ENCODE data around the gene SLC13A1.

- TF ChIP-seq, protein P1, sequence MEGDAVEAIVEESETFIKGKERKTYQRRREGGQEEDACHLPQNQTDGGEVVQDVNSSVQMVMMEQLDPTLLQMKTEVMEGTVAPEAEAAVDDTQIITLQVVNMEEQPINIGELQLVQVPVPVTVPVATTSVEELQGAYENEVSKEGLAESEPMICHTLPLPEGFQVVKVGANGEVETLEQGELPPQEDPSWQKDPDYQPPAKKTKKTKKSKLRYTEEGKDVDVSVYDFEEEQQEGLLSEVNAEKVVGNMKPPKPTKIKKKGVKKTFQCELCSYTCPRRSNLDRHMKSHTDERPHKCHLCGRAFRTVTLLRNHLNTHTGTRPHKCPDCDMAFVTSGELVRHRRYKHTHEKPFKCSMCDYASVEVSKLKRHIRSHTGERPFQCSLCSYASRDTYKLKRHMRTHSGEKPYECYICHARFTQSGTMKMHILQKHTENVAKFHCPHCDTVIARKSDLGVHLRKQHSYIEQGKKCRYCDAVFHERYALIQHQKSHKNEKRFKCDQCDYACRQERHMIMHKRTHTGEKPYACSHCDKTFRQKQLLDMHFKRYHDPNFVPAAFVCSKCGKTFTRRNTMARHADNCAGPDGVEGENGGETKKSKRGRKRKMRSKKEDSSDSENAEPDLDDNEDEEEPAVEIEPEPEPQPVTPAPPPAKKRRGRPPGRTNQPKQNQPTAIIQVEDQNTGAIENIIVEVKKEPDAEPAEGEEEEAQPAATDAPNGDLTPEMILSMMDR (IDR thresholded peaks at IDR 0.05) = no peak
- TF ChIP-seq EP300 (IDR thresholded peaks at IDR 0.05) (no peak), POLR2A (IDR thresholded peaks at IDR 0.05) (no peak)
These were observed 132.0 kb downstream of the SLC13A1 start for GRCh38 chr7:123067814-123068213.

Data from tibial nerve (tissue), 4 donors.